A673 (cell line): ENCODE data around the gene TMEM179. TPM values are rescaled to one million over a fixed set of nuclear protein-coding genes. Genes with fewer than 3 reads are reported as not detected.

Source experiments
- BruUV-seq: library from RNA; stranded (reverse); fragments of 400-500 nt; replicated peaks from 2 replicates; lab custom pipeline; 2021; lab: Mats Ljungman, UMichigan
- CTCF ChIA-PET: fragments of 300-600 bp; sonication (Branson Sonifier 250); formaldehyde crosslinking; loops from one replicate; lab custom pipeline; 2022; ENCODE audit warnings: antibody characterized with exemption; lab: Charles Lee
- POLR2A ChIA-PET: fragments of 300-600 bp; sonication (Branson Sonifier 250); formaldehyde crosslinking; loops from one replicate; lab custom pipeline; 2022; ENCODE audit warnings: antibody characterized with exemption; ENCODE audit not compliant: low non-redundant PET; lab: Charles Lee
- DNase-seq: peaks from one replicate; pipeline ENCODE4 v3.0.0-alpha.2; 2015; ENCODE audit warnings: low spot score
- H3K27ac ChIP-seq: fragments of 200-600 bp; sonication (generic); 2 replicates; pipeline ENCODE4 v1.5.1; 2016; ENCODE audit warnings: mixed run types, low read depth, mild to moderate bottlenecking, mixed read lengths, antibody characterized with exemption, low read length; ENCODE audit not compliant: poor library complexity, severe bottlenecking
- H3K27me3 ChIP-seq: fragments of 200-600 bp; sonication (generic); replicated peaks from 2 replicates; pipeline ENCODE4 v1.6.1; 2017; ENCODE audit warnings: mixed run types, low read depth, mild to moderate bottlenecking, mixed read lengths, antibody characterized with exemption, low read length; ENCODE audit not compliant: insufficient read depth, poor library complexity
- H3K36me3 ChIP-seq: fragments of 200-600 bp; sonication (generic); 2 replicates; pipeline ENCODE4 v1.6.1; 2016; ENCODE audit warnings: mixed run types, mild to moderate bottlenecking, mixed read lengths, antibody characterized with exemption, low read length; ENCODE audit not compliant: insufficient read depth, poor library complexity, severe bottlenecking
- H3K4me1 ChIP-seq: fragments of 200-600 bp; sonication (generic); 2 replicates; pipeline ENCODE4 v1.6.1; 2017; ENCODE audit warnings: mixed run types, mild to moderate bottlenecking, mixed read lengths, antibody characterized with exemption, low read length; ENCODE audit not compliant: insufficient read depth, poor library complexity, severe bottlenecking
- H3K4me3 ChIP-seq: fragments of 200-600 bp; sonication (generic); 2 replicates; pipeline ENCODE4 v1.5.1; 2016; ENCODE audit warnings: low read depth, mixed run types, mild to moderate bottlenecking, mixed read lengths, low read length; ENCODE audit not compliant: poor library complexity, severe bottlenecking
- H3K9me3 ChIP-seq: fragments of 200-600 bp; sonication (generic); 2 replicates; pipeline ENCODE4 v1.6.1; 2016; ENCODE audit warnings: mixed run types, low read depth, mild to moderate bottlenecking, mixed read lengths, antibody characterized with exemption, low read length; ENCODE audit not compliant: poor library complexity, severe bottlenecking
- EZH2 ChIP-seq: fragments of 200-600 bp; sonication (generic); IDR thresholded peaks from 2 replicates; pipeline ENCODE4 v1.6.1; 2017; ENCODE audit warnings: borderline replicate concordance, low read depth, mild to moderate bottlenecking, mixed read lengths, antibody characterized with exemption, low read length; ENCODE audit not compliant: poor library complexity, severe bottlenecking
- intact Hi-C: fragments of 100-400 bp; cut with micrococcal nuclease; formaldehyde crosslinking; loops from one replicate; pipeline ENCODE4 v1.10.0; 2022; ENCODE audit not compliant: unreplicated experiment
- total RNA-seq: library from RNA; stranded (reverse); gene quantifications from 2 replicates; pipeline ENCODE4 v1.2.3, GENCODE V29; 2021
- TF ChIP-seq, protein P1 (sequence below): fragments of 300-800, 200-600 bp; sonication (generic); conservative IDR thresholded peaks from 2 replicates; pipeline ENCODE4 v1.5.1; 2017; ENCODE audit warnings: low read depth, mild to moderate bottlenecking, antibody characterized with exemption, low read length, moderate library complexity, mixed read lengths

Gene TMEM179
- total RNA-seq, 1 experiment from 2014 or later: 0.58 TPM

DNA sequence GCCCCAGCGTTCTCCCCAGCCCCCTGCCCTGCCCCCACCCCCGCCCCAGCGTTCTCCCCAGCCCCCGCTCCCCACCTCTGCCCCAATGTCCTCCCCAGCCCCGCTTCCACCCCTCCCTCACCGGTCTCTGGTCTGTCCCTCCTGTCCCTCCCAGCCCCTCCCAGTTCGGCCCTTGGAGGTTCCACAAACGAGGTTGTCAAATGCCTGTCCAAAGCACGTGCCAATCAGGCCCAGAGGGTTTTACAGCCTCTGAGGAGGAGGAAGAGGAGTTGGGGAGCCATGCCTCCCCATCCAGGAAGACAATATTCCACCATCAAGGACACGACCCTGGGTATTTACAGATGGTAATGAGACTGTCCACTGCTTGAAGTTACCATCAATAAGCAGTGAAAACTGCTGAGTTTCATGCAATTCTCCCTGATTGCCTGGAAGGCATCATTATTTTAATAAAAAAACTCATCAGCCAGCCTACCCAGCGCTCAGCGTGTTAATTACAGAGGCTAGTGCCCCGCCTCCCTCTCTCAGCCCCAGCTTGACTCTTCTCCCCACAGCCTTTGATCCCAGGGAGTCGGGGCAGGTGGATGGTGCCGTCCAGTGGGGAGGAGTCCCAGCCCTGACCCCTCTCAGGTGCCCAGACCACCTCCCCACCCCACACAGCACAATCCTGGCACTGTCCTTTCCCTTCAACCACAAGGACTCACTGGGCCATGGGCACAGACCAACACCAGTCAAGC lies 55.6 kb downstream of the TMEM179 start:
- BruUV-seq: no TSS peak
- no peaks in the 10 kb centered on the region for H3K9me3 ChIP-seq
- H3K4me3 ChIP-seq: no peak overlapping the region
- no peak overlapping the region for H3K27ac ChIP-seq
- CTCF ChIA-PET: no interaction called here
- intact Hi-C loops: no loop called here
- TF ChIP-seq EZH2: no peak
- TF ChIP-seq, protein P1, sequence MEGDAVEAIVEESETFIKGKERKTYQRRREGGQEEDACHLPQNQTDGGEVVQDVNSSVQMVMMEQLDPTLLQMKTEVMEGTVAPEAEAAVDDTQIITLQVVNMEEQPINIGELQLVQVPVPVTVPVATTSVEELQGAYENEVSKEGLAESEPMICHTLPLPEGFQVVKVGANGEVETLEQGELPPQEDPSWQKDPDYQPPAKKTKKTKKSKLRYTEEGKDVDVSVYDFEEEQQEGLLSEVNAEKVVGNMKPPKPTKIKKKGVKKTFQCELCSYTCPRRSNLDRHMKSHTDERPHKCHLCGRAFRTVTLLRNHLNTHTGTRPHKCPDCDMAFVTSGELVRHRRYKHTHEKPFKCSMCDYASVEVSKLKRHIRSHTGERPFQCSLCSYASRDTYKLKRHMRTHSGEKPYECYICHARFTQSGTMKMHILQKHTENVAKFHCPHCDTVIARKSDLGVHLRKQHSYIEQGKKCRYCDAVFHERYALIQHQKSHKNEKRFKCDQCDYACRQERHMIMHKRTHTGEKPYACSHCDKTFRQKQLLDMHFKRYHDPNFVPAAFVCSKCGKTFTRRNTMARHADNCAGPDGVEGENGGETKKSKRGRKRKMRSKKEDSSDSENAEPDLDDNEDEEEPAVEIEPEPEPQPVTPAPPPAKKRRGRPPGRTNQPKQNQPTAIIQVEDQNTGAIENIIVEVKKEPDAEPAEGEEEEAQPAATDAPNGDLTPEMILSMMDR: no peak
- POLR2A ChIA-PET: no interaction called here
- H3K27me3 ChIP-seq: no peaks in the 10 kb centered on the region
- peaks cover 12% of the 10 kb centered on the region for H3K4me1 ChIP-seq
- H3K36me3 ChIP-seq: no peaks in the 10 kb centered on the region
- DNase-seq: no peak

DNA sequence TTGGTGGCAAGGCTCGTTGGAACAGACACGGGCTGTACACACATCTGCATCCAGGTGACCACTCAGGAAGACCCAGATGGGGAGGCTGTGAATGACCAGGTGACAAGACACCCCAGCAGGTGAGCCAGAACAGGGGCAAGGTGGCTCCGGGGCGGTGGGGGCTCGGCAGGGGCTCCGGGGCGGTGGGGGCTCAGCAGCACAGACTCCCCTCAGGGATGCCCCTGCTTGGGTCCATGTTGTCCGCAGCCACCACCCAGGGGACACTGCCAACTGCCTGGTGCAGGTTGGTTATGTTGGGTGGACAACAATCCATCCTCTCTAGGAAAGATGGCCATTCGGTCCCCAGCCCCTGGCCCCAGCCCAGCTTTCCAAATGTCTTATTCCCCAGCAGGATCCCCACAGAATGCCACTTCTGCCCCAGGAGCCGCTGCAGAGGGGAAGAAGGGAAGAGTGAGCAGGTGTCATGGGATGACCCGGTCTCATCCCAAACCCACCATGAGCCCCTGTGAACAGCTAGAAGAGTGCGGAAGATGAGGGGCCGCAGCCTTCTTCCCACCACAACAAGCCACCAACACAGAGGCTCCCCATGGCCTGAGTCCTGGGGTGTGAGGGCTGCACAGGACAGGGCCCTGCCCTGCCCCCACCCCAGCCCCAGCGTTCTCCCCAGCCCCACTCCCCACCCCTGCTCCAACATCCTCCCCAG lies 56.4 kb downstream of the TMEM179 start:
- H3K27ac ChIP-seq: no peak overlapping the region
- no peak for DNase-seq
- no peaks in the 10 kb centered on the region for H3K36me3 ChIP-seq
- H3K4me1 ChIP-seq: peaks cover 12% of the 10 kb centered on the region
- no TSS peak for BruUV-seq
- no peak overlapping the region for H3K4me3 ChIP-seq
- H3K9me3 ChIP-seq: no peaks in the 10 kb centered on the region
- H3K27me3 ChIP-seq: no peaks in the 10 kb centered on the region
- POLR2A ChIA-PET: no interaction called here
- CTCF ChIA-PET: interaction anchor here (0.6 kb wide), 1 partner anchor 14 kb away, joined by 4 read pairs; no protein-coding TSS in a partner anchor
- intact Hi-C loops: no loop called here
- no peak for TF ChIP-seq EZH2
- TF ChIP-seq, protein P1: no peak

DNA sequence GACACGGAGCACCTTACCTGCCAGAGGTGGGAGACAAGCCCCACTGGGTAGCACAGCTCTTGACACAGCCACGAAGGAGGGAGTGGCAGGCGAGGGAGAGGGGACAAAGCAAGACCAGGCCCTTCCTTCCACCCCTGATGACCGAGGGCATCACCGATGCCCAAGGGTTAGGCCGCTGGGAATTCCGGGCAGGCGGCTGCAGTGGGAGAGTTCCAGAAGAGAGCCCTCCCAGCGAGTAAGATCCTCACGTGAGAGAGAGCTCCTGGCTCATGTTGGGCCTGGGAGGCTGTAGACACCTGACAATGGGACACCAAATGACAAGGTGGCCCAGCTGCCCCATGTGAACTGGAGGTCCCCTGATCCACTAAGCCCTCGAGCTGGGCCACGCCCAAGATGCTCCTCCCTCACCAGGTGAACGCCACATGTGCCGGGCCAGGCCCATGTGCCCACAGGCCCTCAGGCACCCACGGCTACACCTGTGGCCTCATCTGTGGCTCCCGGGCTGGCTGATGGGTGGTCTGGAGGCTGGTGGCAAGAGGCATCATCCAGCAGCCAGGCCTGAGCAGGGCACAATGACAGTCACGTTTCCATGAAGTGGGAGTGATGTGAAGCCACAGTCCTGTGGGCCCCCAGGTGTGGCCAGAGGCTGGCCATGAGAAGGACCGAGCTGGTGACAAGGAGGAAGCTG lies 57.1 kb downstream of the TMEM179 start:
- Histone ChIP-seq H3K36me3 (no peaks in the 10 kb centered on the region), H3K27me3 (peaks cover 1% of the 10 kb centered on the region), H3K27ac (no peak overlapping the region), H3K4me3 (no peak overlapping the region), H3K4me1 (peaks cover 12% of the 10 kb centered on the region), H3K9me3 (no peaks in the 10 kb centered on the region)
- DNase-seq: no peak
- no TSS peak for BruUV-seq
- intact Hi-C loops: no loop called here
- CTCF ChIA-PET: interaction anchor here (0.6 kb wide), 1 partner anchor 14 kb away, joined by 4 read pairs; no protein-coding TSS in a partner anchor
- POLR2A ChIA-PET: no interaction called here
- TF ChIP-seq, protein P1: no peak
- TF ChIP-seq EZH2: no peak
